ENCODE results near the gene TM2D1. TPM values are rescaled to one million over a fixed set of nuclear protein-coding genes. Genes with fewer than 3 reads are reported as not detected.
A peak's percentile ranks its signal among the peaks of the same experiment; 100 is the strongest.

TM2D1 gene
- 10 to 100 TPM; 21.7 to 33.4 TPM for total RNA-seq
- polyA plus RNA-seq: 10 to 100 TPM; 13.7 to 29.8 TPM

GRCh38 chr1:61724813-61725694 is at the start of gene TM2D1:
TSS of gene TM2D1 (minus strand) at chr1:61725141. CDS start at chr1:61725120, 21 bp downstream.
- Histone ChIP-seq H3K9ac (ENCODE audit: low read depth in 1 of 2, low read length in 2 of 2) (peak within 1 kb of the TSS; percentile 97 to 98), H3K4me1 (ENCODE audit: control insufficient read depth in 4 of 4, insufficient read depth in 4 of 4, low read length in 3 of 4) (peaks cover 0 to 19% (median 10%) of the 10 kb centered on the region in 4 donors), H3K27ac (ENCODE audit: low read depth in 1 of 2, low read length in 2 of 2) (peak within 1 kb of the TSS; percentile 88 to 92), H3K9me3 (ENCODE audit: control insufficient read depth in 4 of 4, low read length in 3 of 4) (no peaks in the 10 kb centered on the region), H3K27me3 (ENCODE audit: control insufficient read depth in 4 of 4, insufficient read depth in 4 of 4, low read length in 3 of 4) (no peaks in the 10 kb centered on the region), H3K36me3 (ENCODE audit: control insufficient read depth in 4 of 4, insufficient read depth in 3 of 4, low read depth in 1 of 4, low read length in 3 of 4) (no peaks in the 10 kb centered on the region), H3K4me3 (ENCODE audit: low read depth in 1 of 3, low read length in 3 of 3) (peak within 1 kb of the TSS; percentile 92 to 98 (median 96))
- under 1% methylated on average over 45 of the region's 45 CpGs for WGBS
- TF ChIP-seq TAF1 (conservative IDR thresholded peaks at IDR 0.05) (peak; percentile 90), NR2F2 (IDR thresholded peaks at IDR 0.05) (peak; percentile 49), RXRA (IDR thresholded peaks at IDR 0.05) (peak in 1 of 2 donors; percentile 45), YY1 (IDR thresholded peaks at IDR 0.05) (peak; percentile 100), MAX (IDR thresholded peaks at IDR 0.05) (peak; percentile 94), SP1 (IDR thresholded peaks at IDR 0.05) (peak; percentile 72), EGR1 (IDR thresholded peaks at IDR 0.05; ENCODE audit: low read depth in 2 of 2) (peak; percentile 38 to 69), ZBTB33 (IDR thresholded peaks at IDR 0.05) (peak; percentile 39), RAD21 (IDR thresholded peaks at IDR 0.05) (peak; percentile 15 to 41), HNF4A (conservative IDR thresholded peaks at IDR 0.05) (peak; percentile 50 to 64), JUND (IDR thresholded peaks at IDR 0.05) (peak in 1 of 2 donors; percentile 69), FOXA1 (IDR thresholded peaks at IDR 0.05) (no peak), HNF4G (IDR thresholded peaks at IDR 0.05) (peak; percentile 29), GABPA (IDR thresholded peaks at IDR 0.05 in 1 of 2, conservative IDR thresholded peaks at IDR 0.05 in 1 of 2) (peak; percentile 85 to 97), REST (IDR thresholded peaks at IDR 0.05) (no peak), FOXA2 (IDR thresholded peaks at IDR 0.05) (no peak)
- TF ChIP-seq, protein P1, sequence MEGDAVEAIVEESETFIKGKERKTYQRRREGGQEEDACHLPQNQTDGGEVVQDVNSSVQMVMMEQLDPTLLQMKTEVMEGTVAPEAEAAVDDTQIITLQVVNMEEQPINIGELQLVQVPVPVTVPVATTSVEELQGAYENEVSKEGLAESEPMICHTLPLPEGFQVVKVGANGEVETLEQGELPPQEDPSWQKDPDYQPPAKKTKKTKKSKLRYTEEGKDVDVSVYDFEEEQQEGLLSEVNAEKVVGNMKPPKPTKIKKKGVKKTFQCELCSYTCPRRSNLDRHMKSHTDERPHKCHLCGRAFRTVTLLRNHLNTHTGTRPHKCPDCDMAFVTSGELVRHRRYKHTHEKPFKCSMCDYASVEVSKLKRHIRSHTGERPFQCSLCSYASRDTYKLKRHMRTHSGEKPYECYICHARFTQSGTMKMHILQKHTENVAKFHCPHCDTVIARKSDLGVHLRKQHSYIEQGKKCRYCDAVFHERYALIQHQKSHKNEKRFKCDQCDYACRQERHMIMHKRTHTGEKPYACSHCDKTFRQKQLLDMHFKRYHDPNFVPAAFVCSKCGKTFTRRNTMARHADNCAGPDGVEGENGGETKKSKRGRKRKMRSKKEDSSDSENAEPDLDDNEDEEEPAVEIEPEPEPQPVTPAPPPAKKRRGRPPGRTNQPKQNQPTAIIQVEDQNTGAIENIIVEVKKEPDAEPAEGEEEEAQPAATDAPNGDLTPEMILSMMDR (IDR thresholded peaks at IDR 0.05; ENCODE audit: low read depth, low read length, missing input control): no peak
- TF ChIP-seq, protein P2, sequence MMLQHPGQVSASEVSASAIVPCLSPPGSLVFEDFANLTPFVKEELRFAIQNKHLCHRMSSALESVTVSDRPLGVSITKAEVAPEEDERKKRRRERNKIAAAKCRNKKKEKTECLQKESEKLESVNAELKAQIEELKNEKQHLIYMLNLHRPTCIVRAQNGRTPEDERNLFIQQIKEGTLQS (IDR thresholded peaks at IDR 0.05): no peak
- peak; percentile 86 for DNase-seq (ENCODE audit: low spot score)

Data from liver (tissue), 9 donors.